WTC11 (cell line): ENCODE measurements around the gene DPYSL3. TPM values are rescaled to one million over a fixed set of nuclear protein-coding genes. Genes with fewer than 3 reads are reported as not detected.

Experiments
- ATAC-seq: fragments of 200-7000 bp; cut with Tn5 transposase; 2 replicates; pipeline ENCODE4 v1.10.0; 2021; ENCODE audit warnings: mild to moderate bottlenecking, moderate library complexity
- CTCF ChIA-PET: fragments of 300-600 bp; sonication (Branson Sonifier 250); formaldehyde crosslinking; loops from one replicate; lab custom pipeline; 2021; ENCODE audit warnings: antibody characterized with exemption; lab: Charles Lee
- POLR2A ChIA-PET: fragments of 350-600 bp; sonication (Branson Sonifier 250); formaldehyde crosslinking; loops from one replicate; lab custom pipeline; 2021; ENCODE audit warnings: antibody characterized with exemption; lab: Charles Lee
- DNase-seq: peaks from one replicate; pipeline ENCODE4 v3.0.0; 2021; ENCODE audit warnings: low spot score
- H3K27ac Mint-ChIP-seq: 2 replicates; pipeline ENCODE4 v1.8.0; 2021; ENCODE audit warnings: mixed read lengths
- H3K27me3 Mint-ChIP-seq: 2 replicates; pipeline ENCODE4 v1.8.0; 2021; ENCODE audit warnings: low read depth, mild to moderate bottlenecking, moderate library complexity, mixed read lengths
- H3K36me3 Mint-ChIP-seq: 2 replicates; pipeline ENCODE4 v1.8.0; 2021; ENCODE audit warnings: mixed read lengths
- H3K4me1 Mint-ChIP-seq: 2 replicates; pipeline ENCODE4 v1.8.0; 2022; ENCODE audit warnings: mixed read lengths
- H3K4me3 Mint-ChIP-seq: 2 replicates; pipeline ENCODE4 v1.8.0; 2021; ENCODE audit warnings: mild to moderate bottlenecking, moderate library complexity, mixed read lengths
- H3K9me3 Mint-ChIP-seq: 2 replicates; pipeline ENCODE4 v1.8.0; 2021; ENCODE audit warnings: mixed read lengths
- AFF4 ChIP-seq: sonication (generic); formaldehyde crosslinking; IDR thresholded peaks from 2 replicates; pipeline ENCODE4 v1.8.1; 2023; ENCODE audit warnings: mild to moderate bottlenecking, missing genetic modification reagents, borderline replicate concordance
- CBFB ChIP-seq: sonication (generic); formaldehyde crosslinking; IDR thresholded peaks from 2 replicates; pipeline ENCODE4 v1.8.1; 2022; ENCODE audit warnings: mild to moderate bottlenecking, low read depth, missing genetic modification reagents
- CREM ChIP-seq: sonication (generic); formaldehyde crosslinking; IDR thresholded peaks from 2 replicates; pipeline ENCODE4 v1.8.1; 2022; ENCODE audit warnings: mild to moderate bottlenecking, missing genetic modification reagents, moderate library complexity
- E2F5 ChIP-seq: sonication (generic); formaldehyde crosslinking; IDR thresholded peaks from 2 replicates; pipeline ENCODE4 v1.8.1; 2022; ENCODE audit warnings: mild to moderate bottlenecking, moderate library complexity, missing genetic modification reagents
- ELF4 ChIP-seq: sonication (generic); formaldehyde crosslinking; IDR thresholded peaks from 2 replicates; pipeline ENCODE4 v1.8.1; 2022; ENCODE audit warnings: low read depth, mild to moderate bottlenecking, moderate library complexity, missing genetic modification reagents
- ESRRA ChIP-seq: sonication (generic); formaldehyde crosslinking; IDR thresholded peaks from 2 replicates; pipeline ENCODE4 v1.8.1; 2022; ENCODE audit warnings: mild to moderate bottlenecking, missing genetic modification reagents, borderline replicate concordance
- FOXP4 ChIP-seq: sonication (generic); formaldehyde crosslinking; IDR thresholded peaks from 2 replicates; pipeline ENCODE4 v1.8.0; 2022; ENCODE audit warnings: mild to moderate bottlenecking, missing genetic modification reagents
- GABPB1 ChIP-seq: sonication (generic); formaldehyde crosslinking; IDR thresholded peaks from 2 replicates; pipeline ENCODE4 v1.8.1; 2023; ENCODE audit warnings: mild to moderate bottlenecking, missing genetic modification reagents
- GRHL2 ChIP-seq: fragments of 250-450 bp; sonication (Bioruptor Pico); IDR thresholded peaks from 2 replicates; pipeline ENCODE4 v1.8.0; 2022; ENCODE audit warnings: mild to moderate bottlenecking, moderate library complexity; ENCODE audit not compliant: insufficient replicate concordance, severe bottlenecking
- HMGA2 ChIP-seq: fragments of 250-450 bp; sonication (Bioruptor Pico); IDR thresholded peaks from 2 replicates; pipeline ENCODE4 v1.4.0; 2021; ENCODE audit warnings: mild to moderate bottlenecking, moderate library complexity
- HMGXB4 ChIP-seq: sonication (generic); formaldehyde crosslinking; IDR thresholded peaks from 2 replicates; pipeline ENCODE4 v1.8.1; 2023; ENCODE audit warnings: mild to moderate bottlenecking, moderate library complexity, missing genetic modification reagents
- NFE2L1 ChIP-seq: sonication (generic); formaldehyde crosslinking; IDR thresholded peaks from 2 replicates; pipeline ENCODE4 v1.8.1; 2023; ENCODE audit warnings: missing genetic modification reagents
- NR2C2 ChIP-seq: sonication (generic); formaldehyde crosslinking; IDR thresholded peaks from 2 replicates; pipeline ENCODE4 v1.8.0; 2022; ENCODE audit warnings: mild to moderate bottlenecking, missing genetic modification reagents
- NR3C1 ChIP-seq: sonication (generic); formaldehyde crosslinking; conservative IDR thresholded peaks from 2 replicates; pipeline ENCODE4 v1.8.1; 2023; ENCODE audit warnings: low read depth, mild to moderate bottlenecking, missing genetic modification reagents
- RELA ChIP-seq: sonication (generic); formaldehyde crosslinking; IDR thresholded peaks from 2 replicates; pipeline ENCODE4 v1.8.1; 2022; ENCODE audit warnings: missing genetic modification reagents, mild to moderate bottlenecking, borderline replicate concordance
- SMAD4 ChIP-seq: sonication (generic); formaldehyde crosslinking; IDR thresholded peaks from 2 replicates; pipeline ENCODE4 v1.8.0; 2022; ENCODE audit warnings: mild to moderate bottlenecking, missing genetic modification reagents
- USF1 ChIP-seq: sonication (generic); formaldehyde crosslinking; IDR thresholded peaks from 2 replicates; pipeline ENCODE4 v1.8.0; 2022; ENCODE audit warnings: mild to moderate bottlenecking, missing genetic modification reagents
- USF2 ChIP-seq: sonication (generic); formaldehyde crosslinking; IDR thresholded peaks from 2 replicates; pipeline ENCODE4 v1.8.1; 2023; ENCODE audit warnings: mild to moderate bottlenecking, missing genetic modification reagents, moderate library complexity
- ZBTB21 ChIP-seq: sonication (generic); formaldehyde crosslinking; IDR thresholded peaks from 2 replicates; pipeline ENCODE4 v1.8.1; 2023; ENCODE audit warnings: mild to moderate bottlenecking, missing genetic modification reagents, borderline replicate concordance
- ZMAT4 ChIP-seq: fragments of 250-450 bp; sonication (Bioruptor Pico); IDR thresholded peaks from 2 replicates; pipeline ENCODE4 v1.9.0; 2021; ENCODE audit warnings: mild to moderate bottlenecking
- ZNF671 ChIP-seq: fragments of 250-450 bp; sonication (Bioruptor Pico); IDR thresholded peaks from 2 replicates; pipeline ENCODE4 v1.8.0; 2021; ENCODE audit warnings: mild to moderate bottlenecking
- total RNA-seq: library from RNA; stranded (reverse); gene quantifications from 3 replicates; pipeline ENCODE4 v1.2.3, GENCODE V29; 2021

Gene DPYSL3
- total RNA-seq, 1 experiment from 2014 or later, result 358 TPM

GRCh38 chr5:147453875-147454814, 55.7 kb downstream of the DPYSL3 start (continued):
- TF ChIP-seq E2F5 (CRISPR knock-in tag) (0 out of 2 replicates have a peak, but pooled peaks have one; percentile 40), GABPB1 (CRISPR knock-in tag) (no peak), AFF4 (CRISPR knock-in tag) (no peak), CBFB (no peak), ZNF671 (CRISPR knock-in tag) (no peak)

GRCh38 chr5:147452165-147452811, 57.6 kb downstream of the DPYSL3 start:
- no peaks in the 10 kb centered on the region; the same call in 1 of the 2 replicates for H3K9me3 Mint-ChIP-seq
- no peaks in the 10 kb centered on the region; the same call in 1 of the 2 replicates for H3K27me3 Mint-ChIP-seq
- ATAC-seq, result peak; percentile 42
- POLR2A ChIA-PET, result interaction anchor here (0.6 to 1.1 kb wide), 4 partner anchors 107 to 115 kb away, joined by 3 to 4 read pairs (median 4); no protein-coding TSS in a partner anchor
- H3K4me1 Mint-ChIP-seq, result peaks cover 76% of the 10 kb centered on the region
- H3K36me3 Mint-ChIP-seq, result peaks cover 5% of the 10 kb centered on the region
- peak; percentile 60 for DNase-seq
- peak overlapping the region; percentile 96 for H3K4me3 Mint-ChIP-seq
- CTCF ChIA-PET, result interaction anchor here (0.8 to 7.7 kb wide), 14 partner anchors 12 to 228 kb away, joined by 3 to 84 read pairs (median 5); no protein-coding TSS in a partner anchor
- peak overlapping the region; percentile 96 for H3K27ac Mint-ChIP-seq
- TF ChIP-seq E2F5 (CRISPR knock-in tag), result no peak
- TF ChIP-seq NFE2L1 (CRISPR knock-in tag), result no peak
- no peak for TF ChIP-seq HMGXB4
- TF ChIP-seq HMGA2 (CRISPR knock-in tag), result no peak
- peak; percentile 50; the same call in 1 of the 2 replicates for TF ChIP-seq ZBTB21
- TF ChIP-seq SMAD4, result no peak
- TF ChIP-seq NR2C2 (CRISPR knock-in tag), result no peak
- no peak for TF ChIP-seq ESRRA (CRISPR knock-in tag)
- no peak for TF ChIP-seq RELA (CRISPR knock-in tag)
- TF ChIP-seq GRHL2 (CRISPR knock-in tag), result no peak
- no peak for TF ChIP-seq ZMAT4
- TF ChIP-seq FOXP4 (CRISPR knock-in tag), result 0 out of 2 replicates have a peak, but pooled peaks have one; percentile 34
- TF ChIP-seq CREM (CRISPR knock-in tag), result no peak
- no peak for TF ChIP-seq ELF4 (CRISPR knock-in tag)
- 0 out of 2 replicates have a peak, but pooled peaks have one; percentile 17 for TF ChIP-seq USF2 (CRISPR knock-in tag)
- no peak for TF ChIP-seq NR3C1 (CRISPR knock-in tag)
- no peak for TF ChIP-seq USF1 (CRISPR knock-in tag)
